SU-DHL-6 (cell line): ENCODE results near the gene NCAPG2.

Experiments used
- CTCF ChIP-seq: fragments of 200-600 bp; sonication (generic); IDR thresholded peaks from one replicate; pipeline ENCODE4 v1.5.1; 2017; ENCODE audit warnings: antibody characterized with exemption, mild to moderate bottlenecking, low read length, moderate library complexity; ENCODE audit not compliant: insufficient read depth, poor library complexity, severe bottlenecking
- EZH2phosphoT487 ChIP-seq: fragments of 200-600 bp; sonication (generic), shearing (Covaris generic); conservative IDR thresholded peaks from 2 replicates; pipeline ENCODE4 v1.6.1; 2018; ENCODE audit warnings: mild to moderate bottlenecking, antibody characterized with exemption, low read length, moderate library complexity, mixed read lengths

- TF ChIP-seq CTCF = no peak
- no peak for TF ChIP-seq EZH2phosphoT487
These were observed 21.1 kb downstream of the NCAPG2 start for GRCh38 chr7:158683541-158683940.
